ENCODE data around the gene APBA2. TPM values are rescaled to one million over a fixed set of nuclear protein-coding genes. Genes with fewer than 3 reads are reported as not detected.

APBA2 gene
- total RNA-seq, 1 donor from 2014 or later: 33.1 TPM

DNA sequence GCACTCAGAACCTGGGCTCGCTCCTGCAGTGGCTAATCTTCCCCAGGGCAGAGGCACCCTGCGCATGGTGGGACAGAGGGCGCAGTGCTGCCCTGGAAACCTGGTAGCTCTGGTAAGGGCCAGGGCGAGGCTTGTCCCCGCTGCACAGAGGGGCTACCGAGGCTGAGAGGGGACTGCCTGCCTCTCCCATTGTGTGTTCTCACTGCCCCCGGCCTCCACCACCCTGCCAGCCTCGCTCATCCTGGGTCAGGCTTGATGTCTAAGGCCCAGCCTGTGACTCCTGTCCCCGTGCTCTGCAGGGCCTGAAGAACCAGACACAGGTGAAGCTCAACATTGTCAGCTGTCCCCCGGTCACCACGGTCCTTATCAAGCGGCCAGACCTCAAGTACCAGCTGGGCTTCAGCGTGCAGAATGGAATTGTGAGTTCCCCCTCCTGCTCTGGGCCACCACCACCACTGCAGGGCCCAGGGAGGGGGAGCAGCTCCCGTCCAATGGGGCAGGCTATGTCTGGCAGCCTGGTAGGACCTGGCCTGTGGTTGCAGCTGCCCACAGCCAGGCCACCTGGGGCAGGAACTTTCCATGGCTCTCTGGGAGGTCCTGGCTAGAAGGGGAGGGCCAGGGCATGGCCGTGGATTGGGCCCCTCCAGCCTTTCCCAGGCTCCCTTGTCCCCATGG is 222.3 kb downstream of the APBA2 start:
- no peaks in the 10 kb centered on the region for H3K27me3 Mint-ChIP-seq (ENCODE audit: low read depth)
- no peak for DNase-seq (ENCODE audit: low spot score in 2 of 2, unreplicated experiment in 2 of 2)

DNA sequence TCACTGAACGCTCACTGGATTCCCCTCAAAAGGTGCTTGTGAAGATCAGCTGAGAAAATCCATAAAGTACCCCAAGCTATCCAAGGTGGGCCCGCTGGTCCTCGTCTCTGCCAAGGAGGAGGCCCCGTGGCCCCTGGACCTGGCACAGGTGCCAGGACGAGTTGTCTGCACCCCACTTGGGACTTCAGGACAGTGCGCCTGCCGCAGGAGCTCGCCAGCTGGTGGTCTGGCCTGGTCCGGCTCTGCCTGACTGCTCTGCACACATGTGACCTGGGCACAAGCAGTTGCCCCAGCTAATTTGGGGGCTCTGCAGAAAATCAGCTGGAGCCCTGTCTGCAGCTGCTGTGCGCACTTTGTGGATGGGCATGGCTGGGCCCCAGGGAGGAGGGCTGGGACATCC is 224.0 kb downstream of the APBA2 start:
- TF ChIP-seq, protein P1, sequence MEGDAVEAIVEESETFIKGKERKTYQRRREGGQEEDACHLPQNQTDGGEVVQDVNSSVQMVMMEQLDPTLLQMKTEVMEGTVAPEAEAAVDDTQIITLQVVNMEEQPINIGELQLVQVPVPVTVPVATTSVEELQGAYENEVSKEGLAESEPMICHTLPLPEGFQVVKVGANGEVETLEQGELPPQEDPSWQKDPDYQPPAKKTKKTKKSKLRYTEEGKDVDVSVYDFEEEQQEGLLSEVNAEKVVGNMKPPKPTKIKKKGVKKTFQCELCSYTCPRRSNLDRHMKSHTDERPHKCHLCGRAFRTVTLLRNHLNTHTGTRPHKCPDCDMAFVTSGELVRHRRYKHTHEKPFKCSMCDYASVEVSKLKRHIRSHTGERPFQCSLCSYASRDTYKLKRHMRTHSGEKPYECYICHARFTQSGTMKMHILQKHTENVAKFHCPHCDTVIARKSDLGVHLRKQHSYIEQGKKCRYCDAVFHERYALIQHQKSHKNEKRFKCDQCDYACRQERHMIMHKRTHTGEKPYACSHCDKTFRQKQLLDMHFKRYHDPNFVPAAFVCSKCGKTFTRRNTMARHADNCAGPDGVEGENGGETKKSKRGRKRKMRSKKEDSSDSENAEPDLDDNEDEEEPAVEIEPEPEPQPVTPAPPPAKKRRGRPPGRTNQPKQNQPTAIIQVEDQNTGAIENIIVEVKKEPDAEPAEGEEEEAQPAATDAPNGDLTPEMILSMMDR (IDR thresholded peaks at IDR 0.05; ENCODE audit: unreplicated experiment): no peak
- Mint-ChIP-seq H3K4me1 (peaks cover 11% of the 10 kb centered on the region), H3K27me3 (ENCODE audit: low read depth) (no peaks in the 10 kb centered on the region), H3K4me3 (no peak overlapping the region), H3K9me3 (no peaks in the 10 kb centered on the region), H3K27ac (no peak overlapping the region), H3K36me3 (peaks cover 9% of the 10 kb centered on the region)
- DNase-seq (ENCODE audit: low spot score in 2 of 2, unreplicated experiment in 2 of 2): no peak

More for the DNA sequence above, 222.3 kb downstream of the APBA2 start:
- H3K9me3 Mint-ChIP-seq: no peaks in the 10 kb centered on the region
- TF ChIP-seq, protein P1 (IDR thresholded peaks at IDR 0.05; ENCODE audit: unreplicated experiment): no peak
- no peaks in the 10 kb centered on the region for H3K4me1 Mint-ChIP-seq
- H3K36me3 Mint-ChIP-seq: peaks cover 9% of the 10 kb centered on the region
- no peak overlapping the region for H3K4me3 Mint-ChIP-seq
- no peak overlapping the region for H3K27ac Mint-ChIP-seq

DNA sequence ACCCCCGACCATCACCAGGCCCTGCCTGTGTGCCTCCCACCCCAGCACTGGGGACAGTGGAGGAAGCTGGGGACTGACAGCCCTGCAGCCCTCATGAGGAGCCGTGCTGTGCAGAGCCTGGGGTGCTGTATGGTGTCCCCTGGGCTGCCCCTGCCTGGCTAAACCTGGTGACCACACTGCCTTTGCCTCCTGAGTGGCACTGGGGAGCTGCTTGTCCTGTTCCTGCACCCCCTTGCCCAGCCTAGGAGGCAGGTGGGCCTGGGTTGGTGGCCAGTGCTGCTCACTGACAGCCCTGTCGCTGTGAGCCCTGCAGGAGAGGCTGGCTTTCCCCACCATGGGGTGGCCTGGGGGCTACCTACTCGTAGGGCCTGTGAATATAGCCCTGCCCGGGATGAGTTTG is 224.4 kb downstream of the APBA2 start:
- Mint-ChIP-seq H3K9me3 (no peaks in the 10 kb centered on the region), H3K27ac (no peak overlapping the region), H3K27me3 (ENCODE audit: low read depth) (no peaks in the 10 kb centered on the region), H3K4me3 (no peak overlapping the region), H3K36me3 (peaks cover 8% of the 10 kb centered on the region), H3K4me1 (peaks cover 13% of the 10 kb centered on the region)
- TF ChIP-seq, protein P1 (IDR thresholded peaks at IDR 0.05; ENCODE audit: unreplicated experiment): no peak
- DNase-seq (ENCODE audit: low spot score in 2 of 2, unreplicated experiment in 2 of 2): no peak

DNA sequence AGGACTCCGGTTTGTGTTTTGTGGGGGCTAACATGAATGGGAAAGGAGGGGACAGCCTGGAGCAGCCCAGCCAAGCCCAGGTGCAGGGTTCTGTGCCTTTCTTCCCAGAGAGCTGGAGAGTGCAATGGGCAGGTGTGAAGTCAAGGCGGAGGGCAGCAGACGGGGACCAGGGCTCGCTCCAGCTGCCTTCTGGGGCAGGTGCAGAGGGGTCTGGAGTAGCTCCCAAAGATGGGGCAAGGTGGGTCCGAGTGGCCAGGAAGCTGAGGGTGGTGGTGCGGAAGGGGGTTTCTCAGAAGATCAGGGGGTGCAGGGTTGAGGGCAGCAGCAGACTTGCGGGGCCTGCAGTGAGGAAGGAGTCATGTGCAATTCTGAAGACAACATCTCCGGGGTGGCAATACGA is 225.0 kb downstream of the APBA2 start:
- no peaks in the 10 kb centered on the region for H3K9me3 Mint-ChIP-seq
- H3K36me3 Mint-ChIP-seq: peaks cover 3% of the 10 kb centered on the region
- peaks cover 15% of the 10 kb centered on the region for H3K4me1 Mint-ChIP-seq
- H3K27ac Mint-ChIP-seq: no peak overlapping the region
- TF ChIP-seq, protein P1 (IDR thresholded peaks at IDR 0.05; ENCODE audit: unreplicated experiment): no peak
- DNase-seq (ENCODE audit: low spot score in 2 of 2, unreplicated experiment in 2 of 2): no peak
- no peaks in the 10 kb centered on the region for H3K27me3 Mint-ChIP-seq (ENCODE audit: low read depth)
- no peak overlapping the region for H3K4me3 Mint-ChIP-seq

DNA sequence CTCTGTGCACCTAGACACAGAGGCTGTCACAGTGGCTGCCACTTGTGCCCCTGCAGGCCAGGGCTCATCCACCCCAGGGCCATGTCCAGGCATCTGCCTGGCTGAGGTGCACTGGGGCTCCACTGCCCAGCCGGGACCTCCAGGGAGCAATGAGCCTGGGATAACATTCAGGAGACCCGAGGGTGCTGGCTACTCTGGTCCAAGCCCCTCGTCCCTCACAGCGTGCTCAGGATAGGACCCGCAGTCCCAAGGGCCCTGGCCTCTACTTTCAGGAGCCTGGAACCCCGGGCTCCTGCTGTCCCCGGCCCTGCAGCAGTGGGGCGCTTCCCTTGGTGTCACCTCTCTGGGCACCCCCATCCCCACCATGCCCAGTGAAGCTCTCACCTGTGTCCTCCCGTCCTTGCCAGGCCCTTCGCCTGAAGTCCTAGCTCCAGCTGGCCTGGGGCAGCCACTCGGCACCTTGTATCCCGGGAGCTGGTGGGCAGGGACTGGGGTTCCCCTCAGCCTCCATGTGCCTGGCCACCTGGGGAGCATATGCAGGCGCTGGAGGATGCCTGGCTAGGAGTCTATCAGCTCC is 226.0 kb downstream of the APBA2 start:
- no peak for DNase-seq (ENCODE audit: low spot score in 2 of 2, unreplicated experiment in 2 of 2)
- Mint-ChIP-seq H3K27ac (no peak overlapping the region), H3K36me3 (no peaks in the 10 kb centered on the region), H3K4me1 (peaks cover 15% of the 10 kb centered on the region), H3K4me3 (no peak overlapping the region), H3K27me3 (ENCODE audit: low read depth) (no peaks in the 10 kb centered on the region), H3K9me3 (no peaks in the 10 kb centered on the region)
- TF ChIP-seq, protein P1 (IDR thresholded peaks at IDR 0.05; ENCODE audit: unreplicated experiment): no peak
